B cell (primary cell): ENCODE results near the gene PAK1IP1. TPM values are rescaled to one million over a fixed set of nuclear protein-coding genes. Genes with fewer than 3 reads are reported as not detected.

Source experiments
- ATAC-seq: fragments of 200-7000 bp; cut with Tn5 transposase; one replicate; pipeline ENCODE4 v1.10.0; 2021; ENCODE audit warnings: low read depth, mild to moderate bottlenecking, moderate number of reproducible peaks, moderate library complexity
- CTCF ChIA-PET: fragments of 350-600 bp; sonication (Branson Sonifier 250); formaldehyde crosslinking; loops from one replicate; lab custom pipeline; 2021; ENCODE audit warnings: antibody characterized with exemption, inconsistent platforms; lab: Charles Lee
- POLR2A ChIA-PET: fragments of 350-600 bp; sonication (Branson Sonifier 250); formaldehyde crosslinking; loops from one replicate; lab custom pipeline; 2021; ENCODE audit warnings: antibody characterized with exemption; lab: Charles Lee
- DNase-seq: peaks from one replicate; pipeline ENCODE4 v3.0.0; 2013
- H2AFZ ChIP-seq: 2 replicates; pipeline ENCODE4 v1.6.1; 2012; ENCODE audit warnings: mild to moderate bottlenecking, low read depth, low read length; ENCODE audit not compliant: insufficient read depth, poor library complexity, severe bottlenecking
- H3K27ac ChIP-seq, 2 donors: 1 replicate in 1 of 2; 2 replicates in 1 of 2; pipeline ENCODE4 v1.5.1; 2012 to 2013; ENCODE audit warnings: low read length in 2 of 2, mild to moderate bottlenecking in 2 of 2, moderate library complexity in 1 of 2
- H3K27me3 ChIP-seq, 4 experiments: fragments of 200-600 bp in 1 of 4; sonication (generic) in 1 of 4; replicated peaks in 1 of 4; 1 replicate in 2 of 4; 2 replicates in 2 of 4; pipeline versions ENCODE4 v1.6.1 to v1.7.0; 2013 to 2016; ENCODE audit warnings: low read length in 3 of 4, mild to moderate bottlenecking in 2 of 4, mixed read lengths in 1 of 4, moderate library complexity in 1 of 4; ENCODE audit not compliant: insufficient read depth in 4 of 4, control insufficient read depth in 3 of 4; ENCODE audit errors: control extremely low read depth in 1 of 4
- H3K36me3 ChIP-seq, 2 experiments: replicated peaks in 1 of 2; 1 replicate in 1 of 2; 2 replicates in 1 of 2; pipeline versions ENCODE4 v1.6.1 to v1.7.1; 2013; ENCODE audit warnings: low read length in 1 of 2; ENCODE audit not compliant: insufficient read depth in 2 of 2, control insufficient read depth in 1 of 2; ENCODE audit errors: control extremely low read depth in 1 of 2, extremely low read depth in 1 of 2
- H3K4me1 ChIP-seq, 2 donors: fragments of 200-600 bp in 1 of 2; sonication (generic) in 1 of 2; 1 replicate in 1 of 2; 2 replicates in 1 of 2; pipeline versions ENCODE4 v1.5.1 to v1.6.1; 2013 to 2017; ENCODE audit warnings: low read length in 2 of 2; ENCODE audit not compliant: control insufficient read depth in 2 of 2, insufficient read depth in 2 of 2
- H3K4me2 ChIP-seq: replicated peaks from 2 replicates; pipeline ENCODE3; 2012; ENCODE audit warnings: mild to moderate bottlenecking, low read depth, low read length; ENCODE audit not compliant: poor library complexity, severe bottlenecking
- H3K4me3 ChIP-seq, 5 experiments: fragments of 200-600 bp in 1 of 5; sonication (generic) in 1 of 5; 1 replicate in 3 of 5; 2 replicates in 2 of 5; pipeline versions ENCODE4 v1.5.1 to v1.7.0; 2011 to 2016; ENCODE audit warnings: low read length in 4 of 5, mild to moderate bottlenecking in 4 of 5, low read depth in 2 of 5, control low read depth in 1 of 5, moderate library complexity in 1 of 5; ENCODE audit not compliant: insufficient read depth in 1 of 5; ENCODE audit errors: control extremely low read depth in 1 of 5, extremely low read depth in 1 of 5
- H3K79me2 ChIP-seq: fragments of 200-600 bp; sonication (generic); one replicate; pipeline ENCODE4 v1.6.0; 2016; ENCODE audit warnings: low read length; ENCODE audit not compliant: control insufficient read depth, insufficient read depth
- H3K9ac ChIP-seq: fragments of 200-600 bp; sonication (generic); 2 replicates; pipeline ENCODE4 v1.6.1; 2017; ENCODE audit warnings: mild to moderate bottlenecking, low read length, moderate library complexity
- H3K9me3 ChIP-seq, 3 donors: one replicate each; pipeline versions ENCODE4 v1.6.1 to v1.7.1; 2013; ENCODE audit warnings: low read length in 2 of 3; ENCODE audit not compliant: control insufficient read depth in 2 of 3, insufficient read depth in 1 of 3; ENCODE audit errors: control extremely low read depth in 1 of 3
- H4K20me1 ChIP-seq: 2 replicates; pipeline ENCODE4 v1.6.0; 2012; ENCODE audit warnings: mild to moderate bottlenecking, low read length; ENCODE audit not compliant: insufficient read depth, control insufficient read depth, poor library complexity, severe bottlenecking
- H3K27ac Mint-ChIP-seq: one replicate; pipeline ENCODE4 v1.8.0; 2021; ENCODE audit warnings: mixed read lengths
- H3K27me3 Mint-ChIP-seq: one replicate; pipeline ENCODE4 v1.8.0; 2021; ENCODE audit warnings: mixed read lengths
- H3K4me1 Mint-ChIP-seq: one replicate; pipeline ENCODE4 v1.8.0; 2021; ENCODE audit warnings: mixed read lengths
- H3K4me3 Mint-ChIP-seq: one replicate; pipeline ENCODE4 v1.8.0; 2021; ENCODE audit warnings: mixed read lengths
- H3K9me3 Mint-ChIP-seq: one replicate; pipeline ENCODE4 v1.8.0; 2022; ENCODE audit warnings: mixed read lengths; ENCODE audit not compliant: insufficient read depth
- CTCF ChIP-seq: fragments of 200-600 bp; IDR thresholded peaks from one replicate; pipeline ENCODE4 v1.8.0; 2022; ENCODE audit warnings: antibody characterized with exemption, mild to moderate bottlenecking
- EZH2 ChIP-seq: IDR thresholded peaks from 2 replicates; pipeline ENCODE4 v1.6.1; 2012; ENCODE audit warnings: borderline replicate concordance, low read depth, mild to moderate bottlenecking, moderate library complexity, low read length; ENCODE audit not compliant: insufficient read depth, poor library complexity, severe bottlenecking
- WGBS: methylation state at CpG from one replicate; pipeline ENCODE4 v1.1.5; 2013; ENCODE audit warnings: missing lambda C conversion rate; ENCODE audit not compliant: insufficient coverage; 5-methylcytosine and 5-hydroxymethylcytosine counted together
- intact Hi-C: fragments of 100-400 bp; cut with micrococcal nuclease; formaldehyde crosslinking; loops from one replicate; pipeline ENCODE4 v1.10.0; 2022
- polyA plus RNA-seq: library from polyadenylated mRNA; depleted of rRNA; stranded (reverse); fragments of >200 nt; gene quantifications from 2 replicates; pipeline ENCODE4 v1.2.3, GENCODE V29; 2012
- total RNA-seq, 2 donors: library from RNA; stranded (reverse); fragments of 120-200 nt in 1 of 2; gene quantifications; 1 replicate in 1 of 2; 2 replicates in 1 of 2; pipeline versions ENCODE4 v1.2.3 to v1.2.4, GENCODE V29; 2013 to 2022

The PAK1IP1 gene
- total and polyA plus RNA-seq, 2 donors (not counting 1 experiment from before 2014, with no cell fraction given): 3.8 to 6.1 TPM

DNA sequence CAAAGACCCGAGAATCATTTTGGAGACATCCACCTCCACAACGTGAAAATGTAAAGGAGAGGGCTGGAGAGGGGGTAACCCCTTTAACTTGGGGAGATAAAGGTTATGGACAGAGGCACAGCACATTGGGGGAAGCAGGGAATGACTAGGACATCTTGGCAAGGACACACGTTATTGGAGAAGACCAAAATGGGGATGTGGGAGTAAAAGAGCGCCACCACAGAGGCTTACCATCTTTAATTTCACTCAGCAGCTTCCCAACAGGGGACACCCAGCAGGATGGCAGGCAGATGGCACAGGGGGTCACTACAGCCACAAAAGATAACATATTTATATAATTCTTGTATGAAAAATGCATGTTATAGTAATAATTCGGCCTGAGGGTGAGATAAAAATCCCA, 10.2 kb upstream of the PAK1IP1 start:
- Mint-ChIP-seq H3K27me3 (peaks cover 17% of the 10 kb centered on the region), H3K27ac (no peak overlapping the region), H3K9me3 (no peaks in the 10 kb centered on the region), H3K4me1 (no peaks in the 10 kb centered on the region), H3K4me3 (no peak overlapping the region)
- ATAC-seq (no peak), DNase-seq (no peak)
- WGBS: 63% methylated on average over 3 of the region's 5 CpGs
- no peak for TF ChIP-seq CTCF
- TF ChIP-seq EZH2: no peak
- Histone ChIP-seq H3K79me2 (no peaks in the 10 kb centered on the region), H3K4me2 (no peak overlapping the region), H3K9ac (no peak overlapping the region), H3K4me1 (no peaks in the 10 kb centered on the region), H3K27me3 (peaks cover 0 to 9% (median 0%) of the 10 kb centered on the region in 4 experiments), H2AFZ (no peak overlapping the region), H3K36me3 (no peaks in the 10 kb centered on the region), H3K27ac (no peak overlapping the region), H3K4me3 (no peak overlapping the region), H3K9me3 (no peaks in the 10 kb centered on the region), H4K20me1 (no peaks in the 10 kb centered on the region)
- ChIA-PET POLR2A (no interaction called here), CTCF (no interaction called here)
- intact Hi-C loops: no loop called here

DNA sequence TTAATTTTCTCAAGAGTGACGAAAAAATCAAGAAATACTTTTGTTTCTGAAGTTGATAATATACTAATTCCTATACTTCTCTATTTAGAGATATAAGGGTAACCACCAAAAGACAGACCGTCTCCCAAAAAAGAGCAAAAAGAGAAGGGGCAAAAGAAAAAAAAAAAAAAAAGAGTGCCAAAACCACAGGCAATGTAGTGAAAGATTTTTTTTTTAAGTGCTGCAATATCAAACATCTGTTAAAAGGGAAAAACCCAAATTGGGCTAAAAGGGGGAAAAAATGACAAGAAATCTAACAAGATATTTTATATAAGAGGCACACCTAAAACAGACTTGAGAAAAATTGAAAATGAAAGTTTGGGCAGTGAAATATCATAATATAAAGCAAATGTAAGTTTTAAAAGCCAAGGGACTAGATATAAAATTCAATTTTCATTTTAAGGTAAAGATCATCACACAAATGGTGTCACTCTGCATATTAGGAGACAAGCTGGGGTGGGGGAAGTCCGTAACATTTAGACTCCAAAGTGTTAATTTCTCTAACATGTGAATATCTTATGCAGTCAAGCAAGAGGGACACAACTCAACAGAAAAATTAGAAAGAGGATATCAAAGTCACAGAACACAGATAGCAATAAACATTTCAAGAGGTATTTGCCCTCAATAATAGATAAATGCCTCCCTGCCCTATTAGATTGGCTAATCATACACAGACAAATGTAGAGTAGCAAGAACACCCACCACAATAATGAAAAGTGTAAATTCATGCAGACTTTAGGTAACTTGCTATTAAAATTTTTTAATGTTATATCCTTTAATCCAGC, 9.5 kb upstream of the PAK1IP1 start:
- TF ChIP-seq CTCF (no peak), EZH2 (no peak)
- ChIA-PET POLR2A (no interaction called here), CTCF (interaction anchor here (0.7 kb wide), 1 partner anchor 204 kb away, joined by 3 read pairs; no protein-coding TSS in a partner anchor)
- DNase-seq (no peak), ATAC-seq (no peak)
- H3K4me3 ChIP-seq: no peak overlapping the region
- H3K9me3 ChIP-seq: no peaks in the 10 kb centered on the region
- no peaks in the 10 kb centered on the region for H3K9me3 Mint-ChIP-seq
- H3K27me3 Mint-ChIP-seq: peaks cover 17% of the 10 kb centered on the region
- H3K27ac Mint-ChIP-seq: no peak overlapping the region
- no peaks in the 10 kb centered on the region for H4K20me1 ChIP-seq
- no peak overlapping the region for H3K9ac ChIP-seq
- no peaks in the 10 kb centered on the region for H3K79me2 ChIP-seq
- no peaks in the 10 kb centered on the region for H3K36me3 ChIP-seq
- H2AFZ ChIP-seq: no peak overlapping the region
- intact Hi-C loops: no loop called here
- WGBS: no CpG with 5 or more reads among the region's 3 CpGs
- H3K27ac ChIP-seq: no peak overlapping the region
- H3K4me2 ChIP-seq: no peak overlapping the region
- H3K4me3 Mint-ChIP-seq: no peak overlapping the region
- H3K4me1 ChIP-seq: no peaks in the 10 kb centered on the region
- peaks cover 0 to 9% (median 0%) of the 10 kb centered on the region in 4 experiments for H3K27me3 ChIP-seq
- H3K4me1 Mint-ChIP-seq: no peaks in the 10 kb centered on the region
